HG02938 (cell line): ENCODE results near the gene GLYATL3.
A peak's percentile ranks its signal among the peaks of the same experiment; 100 is the strongest.
"Not testable (repeated sequence)": the region's sequence is repeated elsewhere in the genome, so short reads cannot be mapped to it uniquely, and the experiment has no call there.

ENCODE experiments used
- ATAC-seq: cut with Tn5 transposase; IDR thresholded peaks from one replicate; pipeline ENCODE4 v1.9.1; 2021; ENCODE audit warnings: mild to moderate bottlenecking, moderate library complexity; ENCODE audit not compliant: unreplicated experiment

GLYATL3 gene

DNA sequence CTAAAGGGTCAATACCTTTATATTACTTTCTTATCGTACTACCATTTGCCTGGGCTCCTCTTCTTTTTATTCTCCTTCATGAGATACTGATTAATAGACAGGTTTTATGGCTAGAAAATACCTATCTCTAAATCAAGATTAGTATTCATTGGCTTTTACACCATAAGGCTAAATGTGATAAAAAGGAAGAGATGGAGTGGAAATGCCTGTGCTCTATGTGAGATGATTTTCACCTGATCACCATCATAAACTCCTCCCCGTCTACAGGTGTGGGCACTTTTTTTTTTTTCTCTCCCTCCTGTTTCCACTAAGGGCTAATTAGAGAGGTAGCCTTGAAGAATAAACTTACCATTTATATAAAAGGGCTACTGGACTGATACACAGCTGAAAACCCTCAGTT is at the start of gene GLYATL3:
TSS of gene GLYATL3 (plus strand) at position 301 of the 400 bp plus-strand sequence. CDS start 12,068 bp downstream, outside the sequence.
- ATAC-seq = no peak

DNA sequence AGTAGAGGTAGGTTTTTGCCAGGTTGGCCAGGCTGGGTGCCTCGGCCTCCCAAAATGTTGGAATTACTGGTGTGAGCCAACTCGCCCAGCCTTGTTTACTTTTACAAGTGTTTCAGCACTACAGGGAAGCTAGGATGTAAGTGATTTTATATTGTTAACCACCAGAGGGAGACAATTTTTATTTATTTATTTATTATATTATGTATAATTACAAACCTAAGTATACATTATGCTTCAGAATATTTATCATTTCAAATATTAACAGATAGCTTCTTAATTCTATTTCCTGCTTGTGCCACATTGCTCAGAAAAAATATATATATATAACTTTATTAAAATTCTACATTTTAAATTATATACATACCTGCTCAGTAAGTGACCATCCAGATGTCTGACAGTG is 46.5 kb upstream of the GLYATL3 start:
- no peak for ATAC-seq

DNA sequence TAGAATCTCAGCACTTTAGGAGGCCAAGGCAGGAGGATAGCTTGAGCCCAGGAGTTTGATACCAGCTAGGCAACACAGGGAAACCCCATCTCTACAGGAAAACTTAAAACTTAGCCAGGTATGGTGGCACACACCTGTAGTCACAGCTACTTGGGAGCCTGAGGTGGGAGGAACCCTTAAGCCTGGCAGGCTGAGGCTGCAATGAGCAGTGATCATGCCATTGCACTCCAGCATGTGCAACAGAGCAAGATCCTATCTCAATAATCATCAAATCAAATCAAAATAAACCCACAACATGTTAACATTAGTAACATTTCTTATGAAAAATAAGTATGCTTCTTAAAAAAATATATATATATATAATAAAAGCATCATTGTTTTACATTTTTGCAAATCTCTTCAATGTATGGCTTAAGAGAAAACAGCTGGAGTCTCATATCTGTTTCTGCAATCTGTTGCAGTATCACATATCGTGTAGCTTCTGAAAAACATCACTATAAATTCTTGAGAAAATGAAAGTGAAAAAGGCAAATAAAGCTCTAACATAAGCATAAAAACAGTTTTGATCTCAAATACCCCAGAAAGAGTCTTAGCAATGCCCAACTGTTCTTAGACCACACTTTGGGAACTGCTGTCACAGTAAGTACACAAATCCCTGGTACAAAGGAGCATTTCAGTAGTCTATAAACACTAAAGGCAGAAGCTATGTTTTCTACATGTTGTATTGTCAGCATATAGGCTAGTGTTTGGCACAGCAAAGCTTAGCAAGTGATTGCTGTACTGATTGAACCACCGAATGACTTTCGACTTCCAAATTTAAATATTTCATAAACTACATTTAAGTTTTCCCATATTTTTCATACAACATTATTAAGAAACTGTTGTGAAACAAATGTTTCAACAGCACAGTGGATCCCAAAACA is 44.7 kb upstream of the GLYATL3 start:
- ATAC-seq = peak; percentile 76

DNA sequence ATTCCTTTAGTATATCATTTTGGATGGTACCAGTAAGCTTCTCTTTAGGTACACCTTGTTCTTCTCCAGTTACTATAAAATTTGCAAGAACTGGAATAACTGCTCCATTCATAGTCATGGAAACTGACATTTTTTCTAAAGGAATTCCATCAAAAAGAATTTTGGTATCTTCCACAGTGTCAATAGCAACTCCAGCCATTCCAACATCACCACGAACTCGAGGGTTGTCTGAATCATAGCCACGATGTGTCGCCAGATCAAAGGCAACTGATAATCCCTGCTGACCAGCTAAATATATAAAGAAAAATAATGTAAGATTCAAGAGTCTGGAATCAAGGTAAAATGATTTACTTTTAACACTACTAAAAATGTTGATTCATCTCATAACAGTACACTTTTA is 42.0 kb upstream of the GLYATL3 start:
- no peak for ATAC-seq

DNA sequence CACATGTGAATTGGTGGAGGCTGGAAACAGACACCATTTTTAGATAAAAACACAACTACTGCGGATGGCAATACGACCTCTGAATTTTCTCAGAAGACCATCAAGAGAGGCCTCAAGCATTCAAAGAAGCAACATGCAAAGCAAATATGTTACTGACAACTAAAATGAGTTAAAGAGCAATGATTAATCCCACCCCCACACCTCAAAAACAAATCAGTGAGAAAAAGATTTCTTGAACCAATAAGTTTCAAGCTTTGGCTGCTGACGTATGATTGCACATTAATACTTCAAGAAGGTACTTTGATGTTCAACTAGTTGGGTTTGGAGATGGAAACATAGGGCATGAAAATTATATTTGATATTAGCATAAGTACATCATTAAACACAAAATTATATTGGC is 37.7 kb upstream of the GLYATL3 start:
- ATAC-seq = no peak

DNA sequence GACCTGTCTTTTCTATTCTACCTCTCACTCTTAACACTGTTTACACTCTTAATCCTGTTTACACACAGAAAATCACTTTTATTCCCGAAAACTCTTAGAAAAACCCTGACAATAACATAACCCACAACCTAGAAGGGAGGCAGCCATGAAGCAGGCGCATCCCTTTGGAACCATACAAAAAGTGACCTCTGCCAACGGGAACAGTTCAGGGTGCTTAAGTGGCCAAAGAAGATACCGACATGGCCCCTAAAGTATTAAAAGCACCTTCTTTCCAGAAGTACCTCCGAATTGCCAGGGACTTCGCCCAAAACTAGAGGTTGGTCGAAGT is 37.2 kb upstream of the GLYATL3 start:
- ATAC-seq = peak; percentile 8

DNA sequence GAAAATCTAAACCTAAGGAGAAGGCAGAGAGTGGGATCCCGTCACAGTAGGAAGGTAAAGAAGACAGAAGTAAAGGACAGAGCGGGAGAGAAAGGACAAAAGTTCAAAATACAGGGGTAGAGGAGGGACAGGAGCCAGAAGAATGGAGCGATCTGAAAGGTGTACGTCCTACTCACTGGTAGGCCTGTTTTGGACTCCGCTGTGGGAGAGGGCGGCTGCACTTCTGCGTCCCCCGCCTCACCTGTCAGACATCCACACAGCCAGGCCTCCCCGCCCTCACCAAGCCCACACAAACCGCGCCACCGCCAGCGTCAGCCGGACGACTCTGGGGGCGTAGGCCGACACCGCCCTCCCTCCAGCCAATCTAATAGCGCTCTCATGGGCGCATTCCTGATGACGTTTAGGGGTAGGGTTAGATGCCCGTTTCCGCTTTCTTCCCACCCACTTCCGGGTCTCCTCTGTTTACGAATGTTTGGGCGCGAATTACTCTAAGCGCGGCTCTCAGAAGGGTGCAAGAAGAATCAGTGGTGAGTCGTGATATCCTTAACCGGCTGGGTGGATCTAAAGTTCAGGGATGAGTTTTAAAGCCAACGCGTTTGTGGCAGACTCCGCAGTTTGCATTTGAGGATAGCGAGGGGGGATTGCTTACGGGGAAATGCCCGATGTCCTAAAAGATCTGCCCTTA is 36.7 kb upstream of the GLYATL3 start, which contains the start of the genes CENPQ and MMUT:
TSS of gene CENPQ (plus strand) at position 444 of the 685 bp plus-strand sequence. CDS start 6,807 bp downstream, outside the sequence.
TSS of gene MMUT (minus strand) at position 327 of the 685 bp plus-strand sequence. CDS start 3,787 bp downstream, outside the sequence.
- ATAC-seq = peak; percentile 97

DNA sequence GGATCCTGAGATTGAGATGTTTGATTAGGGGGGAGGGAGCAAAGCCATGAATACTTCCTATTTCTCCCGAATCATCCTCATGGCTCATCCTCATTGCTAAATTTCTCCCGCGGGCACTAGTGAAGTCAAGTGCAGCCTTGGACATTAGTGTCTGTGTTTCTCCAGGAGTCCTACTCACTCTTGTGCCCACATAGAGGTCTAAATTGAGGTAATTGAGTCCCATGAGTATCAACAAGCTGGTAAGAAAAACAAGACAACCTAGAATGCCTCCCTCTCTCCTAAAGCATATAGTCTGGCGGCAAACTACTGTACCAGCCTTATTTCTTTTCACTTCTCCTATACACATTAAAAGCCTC is 36.1 kb upstream of the GLYATL3 start:
- peak; percentile 0 for ATAC-seq

DNA sequence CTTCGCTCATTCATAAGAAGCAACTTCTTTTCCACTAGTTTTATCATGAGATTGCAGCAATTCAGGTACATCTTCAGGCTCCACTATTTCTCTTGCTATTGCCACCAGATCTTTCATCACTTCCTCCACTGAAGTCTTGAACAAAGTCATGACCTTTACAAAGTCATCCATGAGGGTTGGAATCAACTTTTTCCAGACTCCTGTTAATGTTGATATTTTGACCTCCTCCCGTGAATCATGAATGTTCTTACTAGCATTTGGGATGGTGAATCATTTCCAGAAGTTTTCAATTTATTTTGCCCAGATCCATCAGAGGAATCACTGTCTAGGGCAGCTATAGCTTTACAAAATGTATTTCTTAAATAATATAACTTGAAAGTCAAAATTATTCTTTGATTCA is 35.0 kb upstream of the GLYATL3 start:
- no peak for ATAC-seq

DNA sequence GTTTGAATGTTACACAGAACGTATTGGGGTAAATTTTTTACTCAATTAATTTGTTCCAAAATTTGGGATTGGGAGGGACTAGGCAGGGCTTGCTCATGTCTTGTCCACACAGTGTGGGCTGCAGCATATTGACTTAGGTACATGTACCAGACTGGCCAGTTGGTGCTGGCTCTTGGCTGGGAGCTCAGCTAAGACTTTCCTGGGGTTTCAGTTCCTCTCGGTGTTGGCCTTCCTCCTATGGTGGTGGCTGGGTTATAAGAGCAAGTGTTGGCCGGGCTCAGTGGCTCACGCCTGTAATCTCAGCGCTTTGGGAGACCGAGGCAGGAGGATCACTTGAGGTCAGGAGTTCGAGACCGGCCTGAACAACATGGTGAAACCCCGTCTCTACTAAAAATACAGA is 31.7 kb upstream of the GLYATL3 start:
- ATAC-seq = no peak

DNA sequence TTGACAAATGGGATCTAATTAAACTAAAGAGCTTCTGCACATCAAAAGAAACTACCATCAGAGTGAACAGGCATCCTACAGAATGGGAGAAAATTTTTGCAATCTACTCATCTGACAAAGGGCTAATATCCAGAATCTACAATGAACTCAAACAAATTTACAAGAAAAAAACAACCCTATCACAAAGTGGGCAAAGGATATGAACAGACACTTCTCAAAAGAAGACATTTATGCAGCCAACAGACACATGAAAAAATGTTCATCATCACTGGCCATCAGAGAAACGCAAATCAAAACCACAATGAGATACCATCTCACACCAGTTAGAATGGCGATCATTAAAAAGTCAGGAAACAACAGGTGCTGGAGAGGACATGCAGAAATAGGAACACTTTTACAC is 23.2 kb upstream of the GLYATL3 start:
- ATAC-seq = not testable (repeated sequence)

DNA sequence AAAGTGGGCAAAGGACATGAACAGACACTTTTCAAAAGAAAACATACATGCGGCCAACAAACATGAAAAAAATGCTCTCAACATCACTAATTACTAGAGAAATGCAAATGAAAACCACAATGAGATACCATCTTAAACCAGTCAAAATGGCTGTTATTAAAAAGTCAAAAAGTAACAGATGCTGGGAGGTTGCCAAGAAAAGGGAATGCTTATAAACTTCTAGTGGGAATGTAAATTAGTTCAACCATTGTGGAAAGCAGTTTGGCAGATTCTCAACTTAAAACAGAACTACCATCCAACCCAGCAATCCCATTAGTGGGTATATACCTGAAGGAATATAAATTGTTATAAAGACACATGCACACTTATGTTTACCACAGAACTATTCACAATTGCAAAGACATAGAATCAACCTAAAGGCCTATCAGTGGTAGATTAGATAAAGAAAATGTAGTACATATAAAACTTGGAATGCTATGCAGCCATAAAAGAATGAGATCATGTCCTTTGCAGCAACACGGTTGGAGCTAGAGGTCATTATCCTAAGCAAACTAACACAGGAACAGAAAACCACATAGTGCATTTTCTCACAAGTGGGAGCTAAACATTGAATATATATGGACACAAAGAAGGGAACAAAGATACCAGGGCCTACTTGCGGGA is 20.3 kb upstream of the GLYATL3 start:
- ATAC-seq = no peak

DNA sequence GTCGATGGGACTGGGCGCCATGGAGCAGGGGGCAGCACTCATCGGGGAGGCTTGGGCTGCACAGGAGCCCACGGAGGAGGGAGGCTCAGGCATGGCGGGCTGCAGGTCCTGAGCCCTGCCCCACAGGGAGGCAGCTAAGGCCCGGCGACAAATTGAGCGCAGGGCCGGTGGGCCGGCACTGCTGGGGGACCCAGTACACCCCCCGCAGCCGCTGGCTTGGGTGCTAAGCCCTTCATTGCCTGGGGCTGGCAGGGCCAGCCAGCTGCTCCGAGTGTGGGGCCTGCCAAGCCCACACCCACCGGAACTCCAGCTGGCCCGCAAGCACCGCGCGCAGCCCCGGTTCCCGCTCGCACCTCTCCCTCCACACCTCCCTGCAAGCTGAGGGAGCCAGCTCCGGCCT is 17.9 kb upstream of the GLYATL3 start:
- ATAC-seq = not testable (repeated sequence)

DNA sequence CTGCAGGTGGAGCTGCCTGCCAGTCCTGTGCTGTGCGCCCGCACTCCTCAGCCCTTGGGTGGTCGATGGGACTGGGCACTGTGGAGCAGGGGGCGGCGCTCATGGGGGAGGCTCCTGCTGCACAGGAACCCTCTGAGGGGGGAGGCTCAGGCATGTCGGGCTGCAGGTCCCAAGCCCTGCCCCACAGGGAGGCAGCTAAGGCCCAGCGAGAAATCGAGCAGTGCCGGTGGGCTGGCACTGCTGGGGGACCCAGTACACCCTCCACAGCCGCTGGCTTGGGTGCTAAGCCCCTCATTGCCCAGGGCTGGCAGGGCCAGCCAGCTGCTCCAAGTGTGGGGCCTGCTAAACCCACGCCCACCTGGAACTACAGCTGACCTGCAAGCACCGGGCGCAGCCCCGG is 16.3 kb upstream of the GLYATL3 start:
- not testable (repeated sequence) for ATAC-seq

DNA sequence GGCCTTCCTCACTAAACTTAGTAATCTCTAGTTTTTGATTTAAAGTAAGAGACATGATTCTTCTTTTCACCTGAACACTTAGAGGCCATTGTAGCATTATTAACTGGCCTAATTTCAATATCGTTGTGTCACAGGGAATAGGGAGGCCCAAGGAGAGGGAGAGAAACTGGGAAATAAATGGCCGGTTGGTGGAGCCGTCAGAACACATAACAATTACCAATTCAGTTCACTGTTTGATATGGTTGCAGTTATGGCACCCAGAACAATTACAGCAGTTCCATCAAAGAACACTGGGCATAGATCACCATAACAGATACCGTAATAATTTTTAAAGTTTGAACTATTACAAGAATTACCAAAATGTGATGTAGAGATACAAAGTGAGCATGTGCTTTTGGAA is 9.1 kb upstream of the GLYATL3 start:
- no peak for ATAC-seq

DNA sequence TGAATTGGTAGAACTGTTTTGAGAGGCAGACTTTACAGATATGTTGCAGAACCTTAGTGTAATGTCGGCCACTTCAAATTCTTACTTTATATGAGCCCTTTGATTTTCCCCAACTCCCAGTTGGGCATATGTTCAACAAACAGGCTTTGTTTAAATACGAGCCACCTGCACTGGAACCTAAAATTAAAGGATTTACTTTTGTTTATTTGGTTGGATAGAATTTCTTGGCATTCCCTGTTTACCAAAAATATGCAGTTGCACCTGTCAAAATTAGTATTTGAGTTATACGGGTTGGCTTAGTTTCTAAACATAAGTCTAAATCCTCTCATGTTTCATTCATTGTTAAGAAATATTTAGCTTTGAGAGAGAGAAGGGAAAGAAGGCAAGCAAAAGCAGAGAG is 2.4 kb upstream of the GLYATL3 start:
- ATAC-seq = no peak

DNA sequence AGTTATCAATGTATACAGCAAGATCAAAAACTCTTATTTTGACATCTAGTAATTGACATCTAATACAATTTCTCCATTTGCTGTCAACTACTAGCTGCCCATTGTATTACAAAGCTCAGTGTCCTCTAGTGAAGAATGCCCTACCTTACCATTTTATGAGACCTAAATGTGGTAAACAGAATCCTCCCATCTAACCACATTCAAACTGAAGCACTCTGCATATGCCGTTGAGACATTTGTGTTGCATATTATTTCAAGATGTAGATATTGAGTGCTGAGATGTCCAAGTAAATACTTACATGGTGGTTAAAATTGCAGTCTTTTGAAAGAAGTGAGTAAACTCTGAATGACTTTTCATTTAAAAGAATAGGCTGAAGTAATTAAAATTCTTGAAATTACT is 597 bp upstream of the GLYATL3 start:
- ATAC-seq = no peak

DNA sequence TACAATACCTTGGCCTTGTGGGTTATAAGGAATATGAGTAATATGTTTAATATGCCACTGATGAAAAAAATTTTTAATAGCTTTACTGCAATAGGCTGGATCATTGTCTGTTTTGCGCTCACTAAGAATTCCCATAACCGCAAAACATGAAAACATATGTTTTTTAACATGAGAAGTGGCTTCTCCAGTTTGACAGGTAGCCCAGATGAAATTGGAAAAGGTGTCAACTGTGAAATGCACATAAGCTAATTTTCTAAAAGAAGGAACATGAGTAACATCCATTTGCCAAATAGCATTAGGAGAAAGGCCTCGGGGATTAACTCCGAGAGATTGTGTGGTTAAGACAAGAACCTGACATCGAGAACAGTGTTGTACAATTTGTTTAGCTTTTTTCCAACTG is 4.9 kb downstream of the GLYATL3 start:
- no peak for ATAC-seq

DNA sequence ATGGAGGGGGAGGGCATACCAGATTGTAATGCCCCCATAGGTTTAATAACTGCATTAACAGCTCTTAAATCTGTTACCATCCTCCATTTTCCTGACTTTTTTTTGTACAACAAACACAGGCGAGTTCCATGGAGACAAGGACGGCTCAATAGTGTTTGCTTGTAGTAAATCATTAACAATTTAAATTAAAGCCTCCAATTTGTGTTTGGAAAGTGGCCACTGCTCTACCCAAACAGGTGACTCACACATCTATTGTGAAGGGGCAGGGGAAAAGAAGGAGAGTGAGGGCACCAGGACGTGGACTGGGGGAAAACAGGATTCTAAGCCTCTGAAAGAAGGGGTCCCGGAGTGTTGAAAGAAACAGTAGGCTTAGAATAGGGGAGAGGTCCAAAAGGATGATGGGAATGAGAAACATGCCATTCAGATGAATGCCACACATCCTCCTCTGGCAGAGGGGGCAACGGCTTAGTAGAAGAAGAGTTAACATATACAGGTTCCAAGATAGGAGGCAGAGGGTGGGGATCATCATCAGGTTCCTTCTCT is 6.9 kb downstream of the GLYATL3 start:
- ATAC-seq = no peak

DNA sequence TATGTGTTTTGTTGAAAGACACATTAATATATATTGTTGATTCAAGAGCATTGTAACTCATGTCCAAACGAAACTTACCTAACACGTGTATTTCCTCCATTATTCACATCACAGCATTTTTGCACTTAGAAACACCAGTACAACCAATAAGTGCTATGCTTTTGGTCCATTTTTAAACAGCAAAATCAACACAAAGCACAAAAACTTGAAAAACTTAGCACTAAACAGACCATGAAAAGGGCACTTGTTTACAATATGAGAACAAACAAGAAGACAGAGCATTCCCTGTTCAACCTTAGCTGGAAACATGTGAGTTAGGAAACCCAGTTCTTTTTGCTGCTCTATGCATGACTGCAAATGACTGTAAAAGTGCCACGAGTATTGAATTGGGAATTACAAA is 9.6 kb downstream of the GLYATL3 start:
- no peak for ATAC-seq
